Limb (tissue), 2 donors: ENCODE data around the gene MORN3.
"Not testable (repeated sequence)": the region's sequence is repeated elsewhere in the genome, so short reads cannot be mapped to it uniquely, and the experiment has no call there.

ENCODE experiments used
- DNase-seq, 2 donors: peaks; one replicate each; pipeline ENCODE4 v3.0.0-alpha.2; 2016; ENCODE audit errors: extremely low spot score in 2 of 2

The MORN3 gene

GRCh38 chr12:121641343-121641630, 28.2 kb downstream of the MORN3 start:
- no peak for DNase-seq

DNA sequence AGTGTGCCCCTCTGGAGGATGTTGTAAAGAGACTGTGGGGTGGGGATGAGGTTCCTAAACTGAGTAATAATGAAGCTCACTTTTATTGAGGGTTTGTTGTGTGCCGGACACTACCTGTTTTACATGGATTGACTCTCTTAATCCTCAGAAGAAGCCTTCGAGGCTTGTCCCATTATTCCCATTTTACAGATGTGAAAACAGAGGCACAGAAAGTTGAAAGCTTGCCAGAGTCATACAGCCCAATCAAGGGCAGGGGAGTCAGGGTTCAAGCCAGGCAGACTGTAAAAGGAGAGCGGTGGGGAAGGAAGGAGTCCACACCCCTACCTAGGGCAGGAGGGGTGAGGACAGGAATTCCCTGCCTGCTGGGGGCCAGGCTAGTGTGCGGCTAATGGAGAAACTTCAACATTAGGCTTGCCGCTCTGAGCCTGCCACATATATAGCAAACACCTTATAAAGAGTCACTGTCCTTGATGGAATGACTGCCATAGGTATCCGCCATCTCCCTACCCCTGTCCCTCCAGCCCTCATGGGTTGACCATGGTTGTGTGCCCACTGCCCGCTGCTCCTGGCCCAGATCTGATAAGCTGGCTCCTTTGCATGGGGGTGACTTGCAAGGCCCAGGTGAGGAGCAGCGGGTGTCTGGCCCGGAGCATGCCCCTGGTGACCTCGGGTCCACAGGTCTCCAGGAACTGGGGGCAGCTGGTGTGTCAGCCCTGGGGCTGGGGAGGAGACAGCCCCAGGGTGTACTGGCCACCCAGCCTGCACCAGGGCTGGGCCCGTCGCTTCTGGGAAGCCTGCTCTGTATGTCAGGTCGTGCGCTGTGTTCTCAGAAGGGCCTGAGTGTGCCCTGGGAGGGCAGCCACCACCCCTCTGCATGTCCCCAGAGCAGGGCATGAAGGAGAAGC, 30.9 kb downstream of the MORN3 start:
- DNase-seq = no peak

- DNase-seq = no peak
Measured at GRCh38 chr12:121637231-121637914, 32.1 kb downstream of the MORN3 start.

- DNase-seq = no peak
Measured at GRCh38 chr12:121634836-121635235, 34.6 kb downstream of the MORN3 start.

DNA sequence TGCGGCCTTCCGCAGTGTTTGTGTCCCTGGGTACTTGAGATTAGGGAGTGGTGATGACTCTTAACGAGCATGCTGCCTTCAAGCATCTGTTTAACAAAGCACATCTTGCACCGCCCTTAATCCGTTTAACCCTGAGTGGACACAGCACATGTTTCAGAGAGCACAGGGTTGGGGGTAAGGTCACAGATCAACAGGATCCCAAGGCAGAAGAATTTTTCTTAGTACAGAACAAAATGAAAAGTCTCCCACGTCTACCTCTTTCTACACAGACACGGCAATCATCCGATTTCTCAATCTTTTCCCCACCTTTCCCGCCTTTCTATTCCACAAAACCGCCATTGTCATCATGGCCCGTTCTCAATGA, 35.6 kb downstream of the MORN3 start:
- DNase-seq = not testable (repeated sequence)

DNA sequence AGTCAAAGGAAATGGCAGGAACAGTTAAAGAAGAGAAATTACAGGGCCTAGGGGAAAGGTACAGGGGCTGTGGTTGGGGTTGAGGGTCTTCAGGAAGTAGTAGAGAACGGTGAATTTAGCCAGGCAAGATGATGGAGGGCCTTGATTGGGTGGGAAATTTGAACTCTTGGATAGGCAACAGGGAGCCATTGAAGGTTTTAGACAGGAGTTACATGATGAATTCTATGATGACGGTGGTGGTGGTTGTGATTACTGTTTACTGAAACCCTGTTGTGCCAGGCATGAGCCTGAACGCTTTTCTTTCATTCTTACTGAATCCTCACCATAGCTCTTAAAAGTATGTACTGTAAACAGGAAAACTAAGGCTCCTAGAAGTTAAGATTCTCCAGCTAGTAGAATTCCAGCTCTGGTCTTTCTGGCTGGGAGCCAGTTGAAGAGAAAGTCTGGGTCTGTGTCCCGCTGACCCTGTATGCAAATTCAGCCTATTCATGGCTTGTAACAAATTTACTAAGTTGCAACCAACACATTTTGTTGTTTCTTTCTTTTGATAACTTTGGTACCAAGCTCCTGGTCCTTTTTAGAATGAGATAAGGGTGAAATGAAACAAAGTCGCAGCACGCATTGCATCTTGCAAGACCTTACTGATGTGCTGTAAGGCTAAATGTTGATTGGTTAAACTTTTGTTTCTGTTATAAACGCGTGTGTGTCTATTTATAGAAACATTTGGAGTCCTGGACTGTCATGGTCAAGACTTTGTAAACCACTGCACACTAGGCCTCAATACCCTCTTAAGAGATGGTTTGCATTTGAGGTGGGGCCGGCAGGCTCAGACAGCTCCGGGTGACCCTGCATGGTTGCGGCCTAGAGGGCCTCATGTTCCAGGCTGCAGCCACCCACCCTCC, 37.1 kb downstream of the MORN3 start:
- no peak for DNase-seq

DNA sequence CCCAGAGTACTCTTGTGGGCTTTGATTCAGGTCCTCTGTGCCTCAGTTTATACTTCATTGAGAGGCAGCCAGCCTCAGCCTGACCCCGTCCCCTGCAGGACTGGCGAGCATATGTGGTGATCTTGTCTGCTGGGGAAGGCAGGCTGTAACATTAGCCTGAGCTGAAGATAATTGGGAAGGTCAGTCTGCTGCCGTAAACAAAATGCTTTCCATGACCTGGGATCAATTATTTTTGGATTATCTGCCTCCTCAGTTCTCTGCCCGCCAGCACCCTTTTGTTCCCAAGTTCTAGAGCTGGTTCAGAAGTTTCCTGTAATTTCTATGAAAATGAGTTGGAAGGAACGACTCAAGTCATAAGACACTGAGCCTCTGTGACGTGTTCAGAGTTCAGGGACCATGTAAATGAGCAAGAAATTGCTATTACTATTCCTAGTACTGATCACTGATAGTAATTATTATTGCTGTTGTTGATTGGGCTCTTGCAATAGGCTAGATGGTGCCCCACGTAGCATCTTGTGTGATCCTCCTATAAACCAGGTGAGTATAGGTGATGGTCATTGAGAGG, 38.6 kb downstream of the MORN3 start:
- DNase-seq = no peak

- no peak for DNase-seq
Measured at GRCh38 chr12:121628536-121628935, 40.9 kb downstream of the MORN3 start.

GRCh38 chr12:121628037-121628436, 41.4 kb downstream of the MORN3 start:
- DNase-seq = no peak

GRCh38 chr12:121626853-121627640, 42.4 kb downstream of the MORN3 start:
- peak; percentile 43 to 75 for DNase-seq

- DNase-seq = peak; percentile 93 to 98
Measured at GRCh38 chr12:121626087-121626852, 43.2 kb downstream of the MORN3 start, which contains the start of gene ORAI1. ORAI1 (plus strand) TSS chr12:121626530.

DNA sequence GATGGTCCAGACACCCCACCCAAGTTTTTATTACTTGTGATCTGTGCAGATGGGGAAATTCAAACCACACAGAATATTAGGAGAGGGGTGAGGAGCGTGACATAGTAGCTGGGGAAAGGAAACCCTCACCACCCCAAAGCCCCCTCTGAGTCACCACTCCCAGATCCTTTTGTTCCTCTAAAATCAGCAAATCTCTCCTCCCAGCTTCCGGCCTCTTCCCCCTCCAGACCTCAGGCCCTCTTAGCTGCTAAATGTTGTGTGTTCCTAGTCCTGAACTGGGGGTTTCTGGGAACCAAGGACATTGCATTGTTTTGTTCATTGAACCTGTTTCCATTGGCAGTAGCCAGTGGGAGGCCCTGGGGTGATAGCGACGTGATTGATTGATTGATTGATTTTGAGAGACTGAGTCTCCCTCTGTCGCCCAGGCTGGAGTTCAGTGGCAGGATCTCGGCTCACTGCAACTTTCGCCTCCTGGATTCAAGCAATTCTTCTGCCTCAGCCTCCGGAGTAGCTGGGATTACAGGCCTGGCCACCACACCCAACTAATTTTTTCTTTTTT, 49.0 kb downstream of the MORN3 start:
- DNase-seq = no peak

- DNase-seq = no peak
Measured at GRCh38 chr12:121618659-121619233, 50.7 kb downstream of the MORN3 start.

- no peak for DNase-seq
Measured at GRCh38 chr12:121614872-121615467, 54.5 kb downstream of the MORN3 start.

- no peak for DNase-seq
Measured at GRCh38 chr12:121613462-121613861, 56.0 kb downstream of the MORN3 start.

- no peak for DNase-seq
Measured at GRCh38 chr12:121611306-121611705, 58.1 kb downstream of the MORN3 start.

GRCh38 chr12:121610239-121611149, 59.0 kb downstream of the MORN3 start:
- DNase-seq = no peak

DNA sequence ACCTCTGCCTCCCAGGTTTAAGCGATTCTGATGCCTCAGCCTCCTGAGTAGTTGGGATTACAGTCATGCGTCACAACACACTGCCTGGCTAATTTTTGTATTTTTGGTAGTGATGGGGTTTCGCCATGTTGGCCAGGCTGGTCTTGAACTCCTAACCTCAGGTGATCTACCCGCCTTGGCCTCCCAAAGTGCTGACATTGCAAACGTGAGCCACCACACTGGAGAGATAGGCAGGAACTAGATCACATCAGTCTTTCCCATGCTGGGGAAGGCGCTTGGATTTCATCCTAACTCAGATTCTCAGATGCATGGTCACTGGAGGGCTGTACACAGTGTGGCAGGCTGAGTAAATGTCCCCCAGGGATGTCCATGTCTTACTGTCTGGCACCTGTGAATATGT, 61.2 kb downstream of the MORN3 start:
- DNase-seq = no peak
